GM21717 (cell line): Measurements from ENCODE around the gene UNC5C.

Experiments
- ATAC-seq: cut with Tn5 transposase; IDR thresholded peaks from one replicate; pipeline ENCODE4 v1.9.1; 2021; ENCODE audit warnings: mild to moderate bottlenecking, moderate library complexity; ENCODE audit not compliant: unreplicated experiment

The UNC5C gene

GRCh38 chr4:95232358-95233156, 316.2 kb downstream of the UNC5C start:
- no peak for ATAC-seq

DNA sequence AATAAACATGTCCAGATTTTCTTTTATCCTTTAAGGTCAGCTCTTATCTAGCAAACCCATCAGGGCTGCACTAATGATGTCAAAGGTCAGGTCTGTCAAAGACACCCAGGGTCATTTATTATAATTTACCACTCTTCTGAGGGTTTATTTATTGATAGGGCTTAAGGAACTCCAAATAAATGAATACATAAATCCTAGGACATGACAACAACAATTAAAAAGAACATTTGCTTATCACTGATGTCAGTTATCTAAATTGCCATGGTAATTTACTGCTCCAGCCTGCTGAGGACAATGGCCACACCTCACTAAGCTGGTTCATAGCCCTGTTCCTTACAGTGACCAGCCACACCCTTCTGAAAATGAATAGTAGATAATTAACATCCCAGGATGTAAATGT, 317.1 kb downstream of the UNC5C start:
- no peak for ATAC-seq

DNA sequence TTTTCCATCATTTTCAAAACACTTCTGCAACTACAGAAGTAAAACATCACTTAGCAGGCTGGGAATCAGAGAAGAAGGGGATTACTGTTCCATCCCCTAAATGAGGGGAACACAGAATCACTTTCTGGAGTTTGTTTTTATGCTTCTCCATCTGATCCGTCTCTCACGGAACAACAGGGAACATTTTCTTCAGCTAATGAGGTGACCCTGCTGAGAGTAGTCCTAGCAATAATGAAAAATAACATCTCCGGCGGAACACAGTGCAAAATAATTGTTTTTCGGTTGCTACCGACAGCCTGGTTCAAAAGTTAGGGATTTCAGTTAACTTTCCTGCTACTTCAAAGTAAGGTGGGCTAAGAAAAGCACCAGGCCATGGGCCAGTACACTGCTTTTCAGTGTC, 322.9 kb downstream of the UNC5C start:
- ATAC-seq, result no peak

DNA sequence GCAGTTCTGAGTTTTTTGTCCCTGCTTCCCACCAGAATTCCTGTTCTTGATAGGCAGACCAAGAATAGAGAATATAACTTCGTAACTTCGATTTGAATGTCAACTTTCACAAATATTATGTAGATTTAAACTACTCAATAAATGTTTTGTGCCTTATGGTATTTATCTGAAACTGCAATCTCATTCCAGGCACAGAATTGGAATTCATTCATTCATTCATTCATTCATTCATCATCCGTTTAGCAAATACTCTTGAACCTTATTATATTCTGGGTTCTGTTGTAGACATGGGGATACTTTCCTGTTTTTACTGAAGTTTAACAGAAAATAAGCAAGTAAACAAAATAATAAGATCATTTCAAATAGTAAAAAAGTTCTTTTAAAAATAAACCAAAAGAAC, 324.4 kb downstream of the UNC5C start:
- ATAC-seq, result no peak

DNA sequence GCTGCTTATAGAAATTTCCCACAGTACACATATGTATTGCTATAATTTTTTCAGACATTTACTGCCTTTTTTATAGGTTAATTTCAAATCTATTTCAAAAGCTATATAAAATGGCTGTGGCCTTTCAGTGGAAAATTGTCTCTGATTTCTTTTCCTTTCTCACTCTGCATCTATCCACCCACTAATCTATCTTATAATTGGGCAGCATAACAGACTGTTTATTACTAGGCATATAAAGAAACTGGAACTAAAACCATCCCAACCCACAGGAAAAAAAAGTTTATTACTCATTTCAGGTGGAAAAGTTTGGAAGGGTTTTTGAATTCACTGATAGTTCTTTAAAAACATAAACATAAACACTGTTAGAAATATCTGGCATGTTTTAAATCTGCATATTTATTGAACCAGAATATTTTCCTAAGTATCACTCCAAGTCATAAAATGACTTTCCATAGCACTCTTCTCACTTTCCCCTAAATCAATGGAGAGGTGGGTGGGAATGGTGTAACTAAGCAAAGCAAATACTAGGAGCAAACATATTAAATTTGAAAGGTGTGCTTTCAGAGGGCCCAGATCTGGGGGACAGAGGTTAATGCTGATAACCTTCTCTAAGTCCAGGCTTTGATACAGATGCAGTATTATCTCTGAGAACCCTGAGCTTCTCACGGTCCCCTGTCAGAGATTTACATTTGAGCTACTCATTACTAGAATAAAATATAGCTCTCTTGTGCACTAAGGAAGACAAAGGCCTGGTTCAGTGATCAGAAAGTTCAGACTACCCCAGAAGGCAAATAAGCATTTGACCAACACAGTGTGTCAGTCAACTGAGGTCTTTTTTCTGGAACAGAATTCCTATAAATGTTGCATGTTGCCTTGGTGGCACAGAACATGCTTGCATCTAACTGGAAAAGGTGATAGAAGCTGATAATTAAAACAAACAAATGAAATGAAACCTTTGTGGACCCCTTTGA, 328.3 kb downstream of the UNC5C start:
- no peak for ATAC-seq

DNA sequence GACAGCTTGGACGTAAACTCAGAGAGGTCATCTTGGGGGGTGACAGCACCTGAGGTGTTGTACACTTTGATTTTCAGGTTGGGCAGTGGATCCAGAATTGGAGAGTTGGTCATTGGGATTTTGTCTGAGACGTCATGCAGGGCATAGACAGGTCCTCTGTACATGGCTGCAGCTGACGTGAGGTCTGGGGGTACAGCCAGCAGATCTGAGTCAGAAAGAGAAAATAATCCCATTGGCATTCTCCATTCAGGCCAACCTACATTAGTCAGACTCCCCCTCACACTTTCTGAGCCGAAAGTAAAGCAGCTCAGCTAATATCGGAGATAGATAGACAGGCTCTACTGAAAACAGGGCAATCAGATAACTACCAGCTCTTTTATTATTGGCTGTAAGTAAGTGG, 329.7 kb downstream of the UNC5C start:
- ATAC-seq, result no peak

DNA sequence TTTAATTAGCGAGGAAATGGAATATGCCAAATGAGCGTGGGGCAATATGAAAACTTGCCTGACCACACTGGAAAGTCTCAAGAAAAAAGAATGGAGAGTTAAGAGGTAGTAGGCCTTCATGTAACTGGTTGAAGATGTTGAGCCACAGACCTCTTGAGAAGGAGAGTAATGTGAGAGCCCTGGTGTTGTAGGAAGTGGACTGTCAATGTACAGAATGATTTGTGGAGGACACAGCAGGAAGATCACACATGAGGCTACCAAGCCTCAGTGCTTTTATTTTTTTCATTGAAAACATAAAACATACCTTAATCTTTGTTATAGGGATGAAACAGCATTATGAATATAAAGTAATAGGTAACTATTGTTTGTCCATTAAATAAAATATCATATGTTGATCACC, 331.6 kb downstream of the UNC5C start:
- ATAC-seq, result no peak

- ATAC-seq, result no peak
These were observed 332.1 kb downstream of the UNC5C start for GRCh38 chr4:95216636-95217035.

DNA sequence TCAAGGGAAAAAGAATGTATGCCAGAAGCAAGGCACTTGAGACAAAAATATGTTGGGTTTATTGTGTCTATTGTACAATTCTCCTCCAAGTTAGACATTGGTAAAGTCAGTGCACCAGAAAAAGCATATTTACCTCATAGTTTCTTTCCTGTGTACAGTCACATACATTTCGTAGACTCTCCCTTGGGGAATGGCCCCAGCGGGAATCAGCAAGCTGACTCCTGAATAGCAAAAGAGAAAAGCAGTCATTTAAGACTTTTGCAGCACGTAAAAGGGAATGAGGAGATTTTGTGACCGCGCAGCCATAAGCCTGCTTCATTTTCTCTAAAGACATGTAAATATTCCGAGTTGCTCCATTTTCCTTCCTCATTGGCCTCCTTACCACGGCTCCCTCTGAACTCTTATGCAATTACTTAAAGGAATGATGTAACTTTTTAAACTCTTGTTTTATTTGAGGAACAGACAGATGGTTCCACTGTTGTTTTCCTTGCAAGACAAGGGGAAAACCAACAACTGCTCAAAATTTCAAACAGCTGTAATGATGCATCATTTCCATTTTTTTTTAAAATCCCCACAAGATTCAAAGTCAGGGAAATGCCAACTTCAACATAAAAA, 332.7 kb downstream of the UNC5C start:
- ATAC-seq, result no peak

- ATAC-seq, result no peak
These were observed 333.7 kb downstream of the UNC5C start for GRCh38 chr4:95215043-95215442.

DNA sequence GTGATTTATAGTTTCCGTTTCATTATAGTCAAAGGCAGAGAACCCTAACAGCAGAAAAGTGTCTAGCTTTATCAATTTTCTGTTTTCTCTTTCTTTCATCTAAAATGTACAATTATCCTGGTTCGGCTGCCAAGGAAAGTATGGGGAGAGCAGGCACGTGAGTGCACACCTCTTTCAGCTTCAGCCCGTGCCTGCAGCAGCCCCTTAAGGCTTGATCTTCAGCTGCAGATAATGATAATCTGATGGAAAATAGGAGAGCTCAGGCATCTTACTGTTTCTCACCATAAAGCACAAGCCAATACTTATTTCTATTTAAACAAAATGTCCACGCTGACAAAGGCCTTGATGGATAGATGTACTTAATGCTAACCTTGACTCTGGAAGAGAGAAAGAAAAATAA, 334.4 kb downstream of the UNC5C start:
- ATAC-seq, result no peak

GRCh38 chr4:95213366-95213765, 335.4 kb downstream of the UNC5C start:
- ATAC-seq, result no peak

DNA sequence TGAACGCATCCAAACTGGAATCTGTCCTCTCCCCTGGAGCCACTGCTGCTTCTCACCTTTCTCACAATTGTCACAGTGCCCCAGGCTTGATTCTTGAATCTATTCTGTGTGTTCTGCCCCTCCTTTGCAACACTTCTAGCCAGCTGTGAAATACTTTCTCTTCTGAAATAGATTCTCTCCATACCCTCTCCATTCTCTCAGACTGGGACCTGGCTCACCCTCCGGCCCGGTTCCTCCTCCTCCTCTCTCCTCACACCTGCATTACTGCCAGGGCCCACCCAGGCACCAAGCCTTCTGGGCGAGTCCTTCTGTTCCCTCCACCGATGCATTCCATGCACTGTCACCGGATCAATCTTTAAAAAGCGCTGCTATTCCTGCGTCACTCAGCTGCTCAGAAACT, 336.1 kb downstream of the UNC5C start:
- no peak for ATAC-seq

DNA sequence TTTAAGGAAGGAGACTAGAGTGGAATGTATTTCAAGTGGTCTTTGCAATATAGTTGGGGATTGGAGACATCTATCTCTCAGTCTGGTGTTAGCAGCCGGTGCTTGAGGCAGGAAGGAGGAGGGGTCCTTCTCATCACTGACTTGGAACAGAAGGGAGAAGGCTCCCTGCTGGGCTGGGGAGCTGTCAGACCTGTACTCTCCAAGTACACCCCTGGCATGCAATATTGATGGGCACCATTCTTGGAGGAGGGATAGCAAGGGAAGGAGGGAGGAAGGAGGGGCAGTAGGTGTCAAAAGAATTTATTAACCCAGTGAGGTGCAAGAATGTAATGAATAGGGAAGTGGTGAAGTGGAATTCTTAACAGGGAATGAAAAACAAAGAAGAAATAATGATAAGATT, 338.8 kb downstream of the UNC5C start:
- no peak for ATAC-seq

- no peak for ATAC-seq
These were observed 343.9 kb downstream of the UNC5C start for GRCh38 chr4:95204873-95205272.

GRCh38 chr4:95204267-95204844, 344.4 kb downstream of the UNC5C start:
- ATAC-seq, result no peak

GRCh38 chr4:95198961-95199360, 349.8 kb downstream of the UNC5C start:
- ATAC-seq, result no peak

GRCh38 chr4:95197353-95197752, 351.4 kb downstream of the UNC5C start:
- no peak for ATAC-seq

- ATAC-seq, result no peak
These were observed 355.2 kb downstream of the UNC5C start for GRCh38 chr4:95193391-95194224.

DNA sequence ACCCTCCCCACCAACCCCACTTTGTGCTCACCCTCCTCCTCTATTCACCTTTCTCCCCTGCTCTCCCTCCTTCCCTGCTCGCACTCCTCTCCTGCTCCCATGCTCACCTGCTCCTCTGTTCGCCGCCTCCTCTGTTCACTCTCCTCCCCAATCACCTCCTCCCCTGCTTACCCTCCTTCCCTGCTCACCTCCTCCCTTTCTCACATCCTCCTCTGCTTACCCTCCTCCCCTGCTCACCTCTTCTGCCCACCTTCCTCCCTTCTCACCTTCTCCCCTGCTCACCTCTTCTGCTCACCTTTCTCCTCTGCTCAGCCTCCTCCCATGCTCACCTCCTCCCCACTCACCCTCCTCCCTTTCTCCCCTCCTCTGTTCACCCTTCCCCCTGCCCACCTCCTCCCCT, 357.2 kb downstream of the UNC5C start:
- ATAC-seq, result no peak
